RPMI8226 (cell line): ENCODE results near the gene MYH10.
"Not testable (repeated sequence)": the region's sequence is repeated elsewhere in the genome, so short reads cannot be mapped to it uniquely, and the experiment has no call there.

Source experiments
- DNase-seq: peaks from one replicate; pipeline ENCODE4 v3.0.0-alpha.2; 2015

MYH10 gene

GRCh38 chr17:8542599-8543502 lies 87.7 kb downstream of the MYH10 start:
- no peak for DNase-seq

GRCh38 chr17:8539976-8540375 lies 90.5 kb downstream of the MYH10 start:
- DNase-seq: not testable (repeated sequence)

- DNase-seq: no peak
These were observed 92.8 kb downstream of the MYH10 start for GRCh38 chr17:8537734-8538133.

- no peak for DNase-seq
These were observed 95.9 kb downstream of the MYH10 start for GRCh38 chr17:8534498-8535188.

GRCh38 chr17:8532021-8532420 lies 98.5 kb downstream of the MYH10 start:
- no peak for DNase-seq

DNA sequence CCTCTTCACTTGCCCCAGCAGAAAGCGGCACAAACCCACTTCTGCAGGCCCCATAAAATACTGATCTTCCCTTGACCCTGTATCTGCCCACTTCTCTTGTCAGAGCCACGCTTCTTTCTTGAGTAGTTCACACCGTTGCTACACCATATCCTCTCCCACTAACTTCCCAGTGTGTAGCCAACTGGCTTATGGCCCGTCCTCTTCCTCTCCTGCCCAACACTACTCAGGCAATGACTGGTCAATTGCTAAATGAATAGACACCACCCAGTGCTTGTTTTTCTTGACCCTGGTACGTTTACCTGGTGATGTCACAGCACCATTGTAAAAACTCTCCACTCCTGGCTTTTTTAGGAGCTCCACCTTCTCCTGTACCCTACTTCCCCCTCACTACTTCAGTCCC lies 107.9 kb downstream of the MYH10 start:
- no peak for DNase-seq

DNA sequence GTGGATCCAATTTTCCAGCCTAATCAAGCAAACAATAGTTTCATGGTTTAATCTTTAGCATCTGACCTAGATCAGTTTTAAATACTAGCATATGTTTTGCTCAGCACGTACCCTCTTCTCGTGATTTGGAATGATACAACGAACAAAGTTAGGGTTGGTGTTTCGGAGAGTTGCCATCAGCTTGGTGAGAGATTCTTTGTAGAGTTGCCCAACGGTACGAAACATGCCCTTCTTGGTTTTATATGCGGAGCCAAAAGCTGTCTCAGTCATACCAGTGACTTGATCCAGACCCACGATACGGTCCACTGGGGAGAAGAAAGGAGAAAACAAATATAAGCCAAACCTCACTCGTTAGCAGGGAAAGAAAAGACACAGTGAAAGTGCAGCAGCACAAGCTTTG lies 109.5 kb downstream of the MYH10 start:
- no peak for DNase-seq

DNA sequence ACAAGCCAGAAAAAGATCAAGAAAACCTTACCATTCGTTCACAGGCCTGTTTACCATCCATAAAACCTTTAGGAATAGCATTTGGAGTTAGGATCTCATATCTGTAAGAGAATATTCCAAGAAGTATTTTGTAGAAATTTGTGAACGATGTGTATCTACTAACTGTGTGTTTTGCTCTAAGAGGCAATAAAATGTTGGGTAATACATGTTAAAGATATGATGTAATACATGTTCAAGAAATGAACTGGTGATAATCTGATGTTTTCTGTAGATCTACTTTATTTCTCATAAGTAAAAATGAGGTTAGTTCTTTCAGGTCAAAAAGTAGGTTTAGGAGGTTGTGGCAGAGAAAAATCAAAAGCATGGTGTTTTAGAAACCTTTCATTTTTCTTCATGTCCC lies 111.7 kb downstream of the MYH10 start:
- no peak for DNase-seq

- no peak for DNase-seq
These were observed 112.2 kb downstream of the MYH10 start for GRCh38 chr17:8518326-8518725.

DNA sequence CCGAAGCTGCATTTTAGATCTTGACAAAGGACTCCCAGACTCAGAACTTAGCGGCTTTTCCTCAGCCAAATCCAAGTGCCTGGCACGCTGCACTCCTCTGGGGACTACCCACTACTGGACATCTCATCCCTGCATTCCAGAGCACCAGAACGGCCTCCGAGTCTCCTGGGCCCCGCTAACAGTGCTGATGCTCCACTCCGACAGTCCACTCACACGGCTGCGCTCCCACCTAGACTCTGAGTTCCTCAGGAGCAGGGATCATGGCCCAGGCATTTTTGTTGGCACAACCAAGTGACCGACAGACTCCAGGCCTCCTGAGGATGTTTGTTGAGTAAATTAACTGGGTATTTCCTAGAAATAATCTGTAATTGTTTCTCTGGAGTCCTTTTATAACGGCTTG lies 115.7 kb downstream of the MYH10 start:
- no peak for DNase-seq

GRCh38 chr17:8506145-8506544 lies 124.4 kb downstream of the MYH10 start:
- DNase-seq: no peak

DNA sequence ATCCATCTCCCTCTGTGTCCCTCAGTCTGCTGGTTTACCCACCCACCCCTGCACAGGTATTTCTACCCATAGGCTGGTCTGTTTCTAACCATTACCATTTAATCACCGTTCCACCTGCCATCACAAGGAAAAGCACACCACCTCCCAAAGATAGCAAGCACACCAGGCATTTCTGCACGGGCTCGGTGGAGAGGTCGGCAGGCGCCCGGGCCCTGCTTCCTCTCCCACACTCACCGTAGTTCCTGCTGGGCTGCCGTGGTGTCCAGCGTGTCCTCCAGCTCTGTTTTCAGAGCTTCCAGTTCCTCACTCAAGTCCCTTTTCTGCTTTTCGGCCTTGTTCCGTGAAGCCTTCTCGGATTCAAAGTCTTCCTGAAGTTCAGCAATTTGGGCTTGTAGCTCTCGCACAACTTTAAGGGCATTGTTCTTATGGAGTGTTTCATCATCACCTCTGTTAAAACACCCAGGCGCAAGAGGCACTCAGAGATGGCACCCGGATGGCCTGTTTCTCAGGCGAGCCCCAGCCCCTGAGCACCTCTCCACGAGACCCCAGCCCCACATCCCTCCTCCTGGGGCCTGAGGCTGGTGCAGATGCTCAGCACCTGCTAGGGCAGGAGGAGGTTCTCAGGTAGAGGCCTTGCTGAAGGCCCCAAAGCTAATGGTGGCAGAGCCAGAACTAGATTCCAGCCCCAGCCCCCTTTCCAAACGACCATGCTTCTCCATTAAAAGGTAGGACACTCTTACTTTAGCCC lies 125.9 kb downstream of the MYH10 start:
- DNase-seq: no peak

DNA sequence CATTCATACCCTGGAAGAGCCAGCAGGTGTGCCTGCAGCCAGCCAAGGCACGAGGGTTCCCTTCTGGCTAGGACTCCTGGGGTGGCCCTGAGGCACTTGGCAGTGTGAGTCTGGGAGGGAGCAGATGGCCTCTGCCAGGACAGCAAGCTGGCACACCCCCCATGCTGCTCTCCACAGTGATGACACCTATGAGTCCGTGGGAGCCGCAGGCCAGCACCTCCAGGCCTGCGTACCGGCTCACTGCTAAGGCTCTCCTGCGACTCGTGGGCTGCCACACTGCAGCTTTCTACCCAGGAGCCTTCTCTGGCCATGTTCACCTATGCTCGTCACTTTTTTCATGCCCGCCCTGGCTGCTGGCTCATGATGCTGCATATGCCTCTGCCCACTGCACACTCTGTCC lies 126.7 kb downstream of the MYH10 start:
- no peak for DNase-seq

DNA sequence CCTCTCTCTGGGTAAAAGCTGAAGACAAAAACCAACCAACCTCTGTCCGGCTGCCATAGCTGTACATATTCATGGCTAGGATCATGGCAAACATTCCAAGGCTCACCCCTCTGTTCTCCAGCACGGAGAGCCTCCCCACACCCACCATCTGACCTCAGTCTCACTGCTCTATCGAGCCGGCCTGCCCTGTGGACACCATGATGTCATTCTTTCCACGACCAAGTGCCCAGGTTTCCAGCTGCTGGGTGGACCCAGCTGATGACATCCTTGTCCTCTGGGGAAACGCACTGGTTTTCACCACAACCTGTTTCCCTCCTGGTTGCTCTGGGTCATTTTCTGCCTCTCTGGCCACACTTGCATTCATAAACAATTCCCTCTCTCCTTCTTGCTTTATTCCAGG lies 127.2 kb downstream of the MYH10 start:
- no peak for DNase-seq

- DNase-seq: no peak
These were observed 128.4 kb downstream of the MYH10 start for GRCh38 chr17:8502126-8502525.

GRCh38 chr17:8500609-8501008 lies 129.9 kb downstream of the MYH10 start:
- DNase-seq: no peak

DNA sequence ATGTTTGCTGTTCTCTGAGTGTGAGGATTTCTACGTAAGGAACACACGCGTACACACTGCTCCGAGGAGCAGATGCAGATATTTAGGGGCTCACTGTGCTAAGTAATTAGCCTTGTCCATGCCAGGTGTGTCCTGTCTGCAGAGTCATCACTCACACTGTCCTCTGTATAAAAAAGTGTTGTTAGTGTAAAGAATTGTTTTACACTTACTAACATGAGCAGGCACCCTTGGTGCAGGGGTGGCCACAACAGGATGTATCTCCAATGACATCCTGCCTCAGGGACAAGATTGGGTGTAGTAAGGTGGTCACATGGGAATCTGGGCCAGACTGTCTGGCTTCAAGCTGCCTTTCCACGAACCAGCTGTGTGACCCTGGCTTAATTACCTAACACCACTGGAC lies 130.9 kb downstream of the MYH10 start:
- no peak for DNase-seq

GRCh38 chr17:8499171-8499570 lies 131.4 kb downstream of the MYH10 start:
- DNase-seq: no peak

- no peak for DNase-seq
These were observed 134.4 kb downstream of the MYH10 start for GRCh38 chr17:8496081-8496480.

GRCh38 chr17:8494506-8495111 lies 135.9 kb downstream of the MYH10 start:
- no peak for DNase-seq

DNA sequence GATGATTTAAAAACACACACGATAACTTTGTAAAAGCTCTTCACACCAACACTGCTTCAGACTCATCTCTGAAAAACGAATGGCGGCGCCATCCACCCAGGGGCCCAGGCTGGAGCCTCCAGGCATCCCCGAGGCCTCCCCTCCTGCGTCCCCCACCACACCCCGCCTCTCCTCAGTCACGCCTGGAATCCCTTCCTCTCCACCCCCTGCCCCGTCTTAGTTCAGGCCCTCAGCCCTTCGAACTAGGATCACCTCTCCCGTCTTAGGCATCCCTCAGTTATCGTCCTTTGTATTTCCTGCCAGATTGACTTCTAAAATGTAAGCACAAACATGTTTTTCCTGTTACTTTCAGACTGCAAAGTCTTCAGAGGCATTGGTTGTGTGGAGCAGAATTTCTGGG lies 136.5 kb downstream of the MYH10 start:
- no peak for DNase-seq

GRCh38 chr17:8492121-8492520 lies 138.4 kb downstream of the MYH10 start:
- DNase-seq: no peak
